NCI-H1417 treated with DMSO at 0.1 percent for 48 hours (cell line): ENCODE measurements around the gene ADPGK.
A peak's percentile ranks its signal among the peaks of the same experiment; 100 is the strongest.
"Not testable (repeated sequence)": the region's sequence is repeated elsewhere in the genome, so short reads cannot be mapped to it uniquely, and the experiment has no call there.

Source experiments
- DNase-seq: peaks from one replicate; lab custom pipeline; 2025; lab: John Stamatoyannopoulos, UW

Gene ADPGK

DNA sequence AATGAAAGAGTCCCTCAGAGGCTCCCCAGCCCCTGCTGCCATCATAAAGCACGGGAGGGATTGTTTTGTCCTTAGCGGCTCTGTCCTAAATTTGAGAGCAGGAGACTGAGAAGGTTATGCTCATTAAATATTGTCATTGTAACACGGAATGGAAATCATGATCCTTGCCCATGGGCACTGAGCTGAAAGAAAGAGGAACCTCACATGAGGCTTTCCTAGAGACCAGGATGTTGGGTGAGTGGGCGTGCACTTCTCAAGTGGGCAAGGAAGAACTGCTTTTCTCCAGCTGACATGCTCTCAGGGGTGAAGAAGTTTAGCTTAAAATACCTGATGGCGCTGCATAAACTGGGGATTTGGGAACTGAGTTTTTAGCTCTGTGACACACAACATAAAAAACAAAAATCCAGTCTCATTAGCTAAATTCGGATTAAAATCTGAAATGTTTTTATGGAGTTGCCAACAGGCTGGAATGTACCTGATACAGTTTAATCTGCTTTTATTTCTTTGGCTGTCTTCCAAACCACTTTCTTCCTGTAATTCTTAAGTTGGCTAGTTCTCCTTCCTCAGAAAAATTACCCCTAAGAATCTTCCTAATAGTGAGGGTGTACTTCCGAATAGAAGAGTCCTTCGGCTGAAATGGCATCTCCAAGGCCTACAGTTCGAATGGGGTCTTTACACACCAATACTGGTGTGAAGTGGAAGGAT, 31.7 kb downstream of the ADPGK start:
- DNase-seq = no peak

DNA sequence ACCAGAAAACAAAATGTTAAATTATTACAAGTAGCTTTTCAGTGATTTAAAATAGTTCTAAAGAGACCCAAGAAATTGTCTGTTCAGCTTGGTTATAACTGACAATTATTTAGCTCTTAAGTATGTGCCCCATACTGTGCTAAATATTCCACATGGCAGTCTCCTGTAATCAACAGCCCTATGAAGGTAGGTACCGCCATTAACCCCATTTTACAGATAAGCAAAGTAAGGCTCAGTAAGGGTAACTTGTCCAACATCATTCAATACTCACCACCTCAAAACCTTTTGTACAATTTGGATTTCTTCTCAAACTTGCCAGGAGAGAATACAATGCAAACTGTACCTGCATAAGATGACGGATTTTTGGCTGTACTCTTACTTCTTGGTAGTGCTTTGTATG, 33.9 kb downstream of the ADPGK start:
- no peak for DNase-seq

DNA sequence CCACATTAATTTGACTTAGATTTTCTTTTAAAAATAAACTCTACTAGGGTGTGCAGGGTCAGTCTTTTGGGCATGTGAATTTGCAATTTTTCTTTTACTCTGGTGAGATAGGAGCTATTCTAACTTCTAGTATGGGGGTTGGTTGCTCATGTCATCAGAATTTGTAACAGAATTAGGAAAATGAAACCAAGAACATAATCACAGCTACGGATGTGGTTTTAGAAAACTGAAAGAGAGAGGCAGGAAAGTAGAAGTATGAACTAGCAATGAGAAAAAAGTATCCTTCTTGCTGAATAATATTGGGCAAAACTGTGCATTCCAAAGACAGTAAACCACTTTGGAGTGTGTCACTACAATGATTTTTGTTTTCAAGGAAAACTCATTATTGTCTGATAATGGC, 43.3 kb downstream of the ADPGK start:
- no peak for DNase-seq

DNA sequence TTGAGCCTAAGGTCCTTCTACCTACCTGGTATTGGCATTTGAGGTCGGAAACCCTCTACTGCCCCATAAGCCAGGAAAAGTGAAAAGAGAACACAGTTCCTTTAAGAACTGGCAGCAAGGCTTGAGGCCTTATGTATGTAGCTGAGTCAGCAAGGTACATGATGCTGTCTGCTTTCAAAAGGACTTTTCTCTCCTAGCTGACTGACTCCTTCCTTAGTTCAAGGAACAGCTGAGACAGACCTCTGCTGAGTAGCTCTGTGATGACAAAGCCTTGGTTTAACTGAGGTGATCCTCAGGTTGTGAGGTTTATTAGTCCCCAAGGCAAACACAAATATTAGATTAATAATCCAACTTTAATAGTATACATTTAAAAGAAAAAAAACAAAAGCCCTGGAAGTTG, 45.8 kb downstream of the ADPGK start:
- DNase-seq = no peak

DNA sequence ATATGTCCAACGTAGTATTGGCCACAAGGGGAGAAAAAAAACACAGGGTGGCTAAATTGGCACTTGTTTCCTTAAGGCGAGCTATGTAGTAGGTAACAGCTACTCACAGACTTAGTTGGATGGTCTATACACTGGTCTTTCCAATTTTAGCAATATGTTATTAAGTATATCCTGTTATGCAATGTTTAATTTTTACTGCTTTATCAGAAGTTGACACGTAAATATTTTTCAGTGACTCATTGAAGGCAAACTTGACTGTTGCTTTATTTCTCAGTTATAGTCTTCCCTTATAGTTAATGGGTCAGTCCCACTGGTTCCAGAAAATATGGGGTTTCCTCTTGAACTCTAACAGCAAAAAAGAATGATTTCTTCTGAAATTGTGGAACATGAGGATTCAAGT, 46.5 kb downstream of the ADPGK start:
- DNase-seq = no peak

DNA sequence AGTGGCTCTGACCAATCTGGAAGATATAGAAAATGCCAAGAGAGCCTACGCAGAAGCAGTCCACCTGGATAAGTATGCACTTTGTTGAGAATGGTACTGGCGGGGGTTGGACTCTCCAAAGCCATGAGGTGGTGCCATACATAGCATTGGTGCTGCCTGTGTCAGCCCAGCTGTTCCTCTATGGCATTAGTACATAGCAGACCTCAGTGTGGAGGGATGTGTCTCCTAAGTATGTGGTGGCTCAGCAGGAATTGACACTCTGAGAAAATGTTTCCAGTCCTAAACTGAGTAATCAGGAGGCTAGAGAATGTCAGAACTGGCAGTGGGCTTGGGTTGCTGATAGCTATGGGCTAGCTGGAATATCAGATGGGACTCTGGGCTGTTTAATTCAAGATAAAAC, 48.4 kb downstream of the ADPGK start:
- DNase-seq = no peak

DNA sequence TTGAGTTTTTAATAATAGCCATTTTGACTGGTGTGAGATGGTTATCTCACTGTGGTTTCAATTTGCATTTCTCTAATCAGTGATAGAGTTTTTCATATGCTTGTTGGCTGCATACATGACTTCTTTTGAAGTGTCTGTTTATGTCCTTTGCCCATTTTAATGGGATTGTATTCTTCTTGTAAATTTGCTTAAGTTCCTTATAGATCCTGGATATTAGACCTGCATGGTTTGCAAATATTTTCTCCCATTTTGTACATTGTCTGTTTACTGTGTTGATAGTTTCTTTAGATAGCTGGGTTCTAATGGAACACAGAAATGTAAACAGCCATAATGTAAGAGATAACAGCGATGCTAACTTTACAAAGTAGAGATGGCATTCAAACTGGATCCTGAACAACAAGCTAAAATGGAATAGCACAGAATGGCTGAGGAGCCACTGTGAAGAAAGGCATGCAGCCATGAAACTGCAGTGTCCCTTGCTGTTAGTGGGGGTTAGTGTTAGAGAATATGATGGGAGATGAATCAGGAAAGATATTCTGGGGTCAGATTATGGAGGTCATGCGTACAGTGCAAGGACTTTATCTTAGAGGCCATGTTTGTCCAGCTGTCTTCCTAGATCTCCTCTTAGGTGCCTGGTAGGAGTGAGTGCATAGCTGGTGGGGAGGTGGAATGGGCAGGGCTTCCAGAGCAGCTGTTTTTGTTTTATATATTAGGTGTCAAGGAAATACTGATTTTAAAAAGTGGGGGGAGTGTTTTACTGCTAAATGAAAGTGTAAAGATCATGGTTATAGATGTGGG, 49.4 kb downstream of the ADPGK start:
- no peak for DNase-seq

DNA sequence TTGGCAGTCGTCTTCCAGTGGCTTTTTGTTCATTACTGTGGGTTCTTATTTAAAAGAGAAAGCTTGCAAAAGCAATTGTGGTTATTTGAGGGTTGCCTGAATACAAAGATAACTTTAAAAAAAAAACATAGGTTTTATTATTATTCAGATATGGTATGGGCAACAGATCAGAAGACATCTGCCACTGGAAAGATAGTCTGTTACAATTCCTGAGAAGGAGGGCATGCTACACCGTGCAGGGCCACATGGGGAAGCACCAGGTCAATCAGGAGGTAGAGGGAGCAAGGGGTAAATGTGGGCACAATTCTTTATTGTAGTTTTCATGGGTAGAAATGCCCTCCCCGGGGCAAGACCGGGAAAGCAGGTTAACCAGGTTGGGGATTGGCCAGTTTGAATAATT, 51.0 kb downstream of the ADPGK start:
- DNase-seq = no peak

DNA sequence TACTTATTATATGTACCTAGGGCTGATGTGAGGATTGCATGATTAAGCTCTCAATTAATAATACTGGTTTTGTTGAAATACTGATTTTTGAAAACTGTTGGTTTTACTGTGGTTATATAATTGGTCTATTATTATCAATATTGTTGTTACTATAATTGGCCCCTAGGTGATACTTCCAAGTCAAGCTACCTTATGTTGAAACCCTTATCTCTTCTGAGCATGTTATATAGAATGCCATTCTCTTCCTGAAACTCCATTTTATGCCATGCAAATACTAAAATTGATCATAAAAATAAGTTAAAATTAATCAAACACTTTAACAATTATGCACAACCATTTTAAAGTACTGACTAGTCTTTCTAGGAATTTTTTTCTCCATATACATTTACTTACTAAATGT, 51.5 kb downstream of the ADPGK start:
- no peak for DNase-seq

DNA sequence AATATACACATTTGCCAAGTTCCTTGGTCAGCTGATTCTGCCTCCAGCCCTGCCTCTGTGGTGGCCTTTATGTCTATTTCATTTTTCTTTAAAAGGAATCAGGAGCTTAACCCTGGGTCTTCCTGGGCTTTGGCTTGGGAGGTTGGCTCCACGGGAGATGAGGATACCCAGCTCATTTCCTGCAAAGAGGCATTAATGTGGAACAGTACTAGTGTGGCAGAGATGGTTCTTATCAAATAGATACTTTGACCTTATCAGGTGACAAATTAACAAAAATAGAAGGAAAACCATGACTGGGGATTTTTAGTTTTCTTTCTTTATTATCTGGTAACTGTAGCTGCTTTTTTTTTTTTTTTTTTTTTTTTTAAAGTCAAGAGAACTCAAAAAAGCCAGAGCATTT, 54.7 kb downstream of the ADPGK start:
- DNase-seq = no peak

DNA sequence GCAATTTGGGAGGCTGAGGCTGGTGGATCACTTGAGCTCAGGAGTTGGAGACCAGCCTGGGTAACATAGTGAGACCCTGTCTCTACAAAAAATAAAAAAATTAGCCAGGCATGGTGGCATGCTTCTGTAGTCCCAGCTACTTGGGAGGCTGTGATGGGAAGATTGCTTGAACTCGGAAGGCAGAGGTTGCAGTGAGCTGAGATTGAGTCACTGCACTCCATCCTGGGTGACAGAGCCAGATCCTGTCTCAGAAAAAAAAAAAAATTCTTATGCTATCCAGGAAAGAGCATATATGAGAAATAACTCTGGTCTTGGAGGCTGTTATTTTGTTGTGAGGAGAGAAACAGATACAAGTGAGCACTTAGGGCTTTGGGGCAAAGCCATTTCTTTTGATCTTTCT, 55.3 kb downstream of the ADPGK start:
- DNase-seq = not testable (repeated sequence)

DNA sequence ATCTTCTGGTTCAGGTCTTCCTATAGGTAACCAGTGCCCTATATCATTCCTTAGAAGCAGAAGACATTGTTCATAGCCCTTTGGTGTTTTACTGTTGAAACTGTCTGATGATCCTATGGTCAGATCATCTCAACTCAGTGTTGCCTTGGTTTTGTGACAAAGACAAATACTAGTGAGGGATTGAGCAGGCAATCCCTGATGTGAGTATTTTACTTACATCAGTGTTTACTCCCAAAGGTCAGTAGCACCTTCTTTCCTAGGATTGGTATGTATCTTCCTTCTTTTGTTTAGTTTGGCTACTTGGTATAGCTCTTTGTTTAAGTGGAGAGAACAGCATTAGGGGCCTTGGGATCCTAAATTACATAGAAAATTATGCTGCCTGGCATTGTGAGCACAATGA, 56.4 kb downstream of the ADPGK start:
- DNase-seq = no peak

DNA sequence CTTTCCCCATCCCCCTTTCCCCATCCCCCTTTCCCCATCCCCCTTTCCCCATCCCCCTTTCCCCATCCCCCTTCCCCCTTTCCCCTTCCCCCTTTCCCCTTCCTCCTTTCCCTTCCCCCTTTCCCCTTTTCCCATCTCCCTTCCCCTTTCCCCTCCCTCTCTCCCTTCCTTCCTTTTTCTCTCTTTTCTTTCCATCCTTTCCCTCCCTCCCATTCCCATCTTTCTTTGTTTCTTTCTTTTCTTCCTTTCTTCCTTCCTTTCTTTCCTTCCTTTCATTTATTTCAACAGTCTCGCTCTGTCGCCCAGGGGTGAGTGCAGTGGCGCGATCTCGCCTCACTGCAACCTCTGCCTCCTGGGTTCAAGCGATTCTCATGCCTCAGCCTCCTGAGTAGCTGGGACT, 57.7 kb downstream of the ADPGK start:
- DNase-seq = not testable (repeated sequence)

DNA sequence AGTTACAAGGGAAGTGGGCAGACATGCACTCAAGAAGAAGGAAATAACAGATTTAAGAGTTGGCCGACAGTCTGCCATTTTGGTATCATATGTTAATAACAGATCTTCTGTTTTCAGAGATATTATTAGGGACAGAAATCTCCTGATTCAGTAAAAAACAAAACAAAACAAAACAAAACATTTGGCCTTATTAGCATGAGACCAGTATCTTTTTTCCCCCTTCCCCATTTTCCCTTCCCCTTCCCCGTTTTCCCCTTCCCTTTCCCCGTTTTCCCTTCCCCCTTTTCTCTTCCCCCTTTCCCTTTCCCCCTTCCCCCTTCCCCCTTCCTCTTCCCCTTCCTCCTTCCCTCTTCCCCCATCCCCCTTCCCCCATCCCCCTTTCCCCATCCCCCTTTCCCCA, 58.1 kb downstream of the ADPGK start:
- no peak for DNase-seq

DNA sequence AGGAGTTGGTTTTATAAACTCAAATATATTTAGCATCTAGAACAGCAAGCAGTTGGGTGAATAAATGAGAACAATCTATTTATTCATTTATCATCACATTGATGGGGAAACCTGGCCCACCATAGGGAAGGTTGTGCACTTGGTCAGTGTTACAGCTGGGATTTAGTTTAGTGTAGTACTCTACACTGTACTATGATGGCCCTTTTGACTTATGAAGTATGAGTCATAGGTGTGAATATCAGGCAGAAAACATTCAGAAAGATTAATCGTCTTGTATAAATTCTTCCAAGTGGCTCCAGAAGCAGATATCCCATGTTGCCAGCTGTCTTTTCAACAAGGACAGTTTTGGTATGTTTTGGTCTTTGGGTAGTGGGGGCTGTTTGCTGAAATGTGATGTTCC, 59.5 kb downstream of the ADPGK start:
- no peak for DNase-seq

DNA sequence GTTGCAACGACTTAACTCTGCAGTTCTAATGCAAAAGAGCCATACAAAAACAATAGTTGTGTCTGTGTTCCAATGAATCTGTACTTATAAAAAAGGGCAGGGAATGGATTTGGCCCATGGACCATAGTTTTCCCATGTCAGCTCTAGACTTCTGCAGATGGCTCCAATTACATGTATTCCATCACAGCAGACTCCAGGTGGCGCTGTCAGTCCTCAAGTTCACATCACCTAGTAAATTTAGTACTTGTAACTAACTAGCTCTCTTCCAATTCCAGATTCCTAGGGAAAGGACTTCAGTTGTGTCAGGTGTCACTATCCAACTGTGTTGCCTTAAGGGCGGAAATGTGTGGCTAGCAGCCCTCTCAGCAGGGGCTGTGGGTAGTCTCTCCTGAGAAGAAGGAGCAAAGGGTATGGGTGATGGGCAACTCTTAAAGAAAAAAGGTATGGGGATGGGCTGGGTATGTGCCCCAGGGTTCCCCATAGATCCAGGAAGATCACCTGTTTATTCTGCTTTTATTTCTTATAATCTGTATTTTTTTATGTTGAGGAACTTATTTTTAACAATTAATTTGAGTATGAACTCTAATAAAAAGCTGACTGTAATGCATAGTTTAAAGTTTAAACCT, 61.4 kb downstream of the ADPGK start:
- peak; percentile 3 for DNase-seq

DNA sequence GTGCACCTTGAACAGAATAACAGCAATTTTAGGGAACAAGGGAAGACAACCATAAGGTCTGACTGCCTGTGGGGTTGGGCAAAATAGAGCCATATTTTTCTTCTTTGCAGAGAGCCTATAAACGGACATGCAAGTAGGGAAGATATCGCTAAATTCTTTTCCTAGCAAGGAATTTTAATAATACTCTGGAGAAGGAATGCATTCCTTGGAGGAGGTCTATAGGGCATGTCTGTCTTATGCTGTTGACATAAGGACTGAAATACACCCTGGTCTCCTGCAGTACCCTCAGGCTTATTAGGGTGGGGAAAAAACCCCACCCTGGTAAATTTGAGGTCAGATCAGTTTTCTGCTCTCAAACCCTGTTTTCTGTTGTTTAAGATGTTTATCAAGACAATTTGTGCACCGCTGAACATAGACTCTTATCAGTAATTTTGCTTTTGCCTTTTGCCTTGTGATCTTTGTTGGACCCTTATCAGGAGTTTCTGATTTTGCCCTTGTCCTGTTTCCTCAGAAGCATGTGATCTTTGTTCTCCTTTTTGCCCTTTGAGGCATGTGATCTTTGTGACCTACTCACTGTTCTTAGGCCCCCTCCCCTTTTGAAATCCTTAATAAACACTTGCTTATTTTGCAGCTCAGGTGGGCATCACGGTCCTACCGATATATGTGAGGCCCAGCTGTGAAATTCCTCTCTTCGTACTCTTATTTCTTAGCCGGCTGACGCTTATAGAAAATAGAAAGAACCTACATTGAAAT, 74.8 kb downstream of the ADPGK start:
- DNase-seq = not testable (repeated sequence)

DNA sequence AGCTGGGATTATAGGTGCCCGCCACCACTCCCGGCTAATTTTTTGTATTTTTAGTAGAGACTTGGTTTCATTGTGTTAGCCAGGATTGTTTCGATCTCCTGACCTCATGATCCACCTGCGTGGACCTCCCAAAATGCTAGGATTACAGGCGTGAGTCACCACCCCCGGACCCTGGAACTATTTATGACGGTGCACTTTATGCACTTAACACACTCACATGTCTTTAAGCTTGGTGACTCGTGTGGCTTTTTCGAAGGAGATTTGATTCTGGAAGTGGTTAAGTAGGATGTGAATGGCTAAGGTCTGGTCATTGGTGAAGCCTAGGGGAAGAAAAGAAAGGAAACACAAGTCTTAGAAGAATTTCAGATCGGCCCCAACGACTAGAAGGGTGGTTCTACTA, 77.3 kb downstream of the ADPGK start:
- no peak for DNase-seq
